H1 (cell line): Measurements from ENCODE around the gene FRMD4A. TPM values are rescaled to one million over a fixed set of nuclear protein-coding genes. Genes with fewer than 3 reads are reported as not detected.

Experiments
- CTCF ChIA-PET: fragments of 300-600 bp; sonication (Branson Sonifier 250); formaldehyde crosslinking; loops from one replicate; lab custom pipeline; 2021; ENCODE audit not compliant: partially characterized antibody; lab: Charles Lee
- POLR2A ChIA-PET: fragments of 300-600 bp; sonication (Branson Sonifier 250); formaldehyde crosslinking; loops from one replicate; lab custom pipeline; 2021; ENCODE audit warnings: inconsistent platforms; ENCODE audit not compliant: partially characterized antibody; lab: Charles Lee
- DNase-seq, 2 experiments: peaks; one replicate each; pipeline versions ENCODE4 v3.0.0 to v3.0.0-alpha.2; 2010 to 2022; ENCODE audit warnings: low spot score in 2 of 2, low read depth in 1 of 2, mixed read lengths in 1 of 2
- FAIRE-seq: peaks from 2 replicates; lab custom pipeline; 2011; peaks lifted over from hg19 to GRCh38; lab: Jason Lieb, UNC
- H2AFZ ChIP-seq: 2 replicates; pipeline ENCODE4 v1.8.1; 2012; ENCODE audit warnings: low read length, inconsistent platforms
- H2AK5ac ChIP-seq: 2 replicates; pipeline ENCODE4 v1.6.1; 2013; ENCODE audit warnings: low read depth, low read length
- H2BK120ac ChIP-seq: replicated peaks from 2 replicates; pipeline ENCODE3; 2013; ENCODE audit warnings: low read depth, low read length, inconsistent platforms
- H2BK12ac ChIP-seq: 2 replicates; pipeline ENCODE4 v1.6.1; 2013; ENCODE audit warnings: low read depth, low read length
- H2BK15ac ChIP-seq: 2 replicates; pipeline ENCODE4 v1.6.1; 2013; ENCODE audit warnings: low read length
- H2BK20ac ChIP-seq: 2 replicates; pipeline ENCODE4 v1.6.1; 2013; ENCODE audit warnings: low read length
- H2BK5ac ChIP-seq: 2 replicates; pipeline ENCODE4 v1.6.1; 2013; ENCODE audit warnings: low read depth, low read length
- H3K14ac ChIP-seq: 2 replicates; pipeline ENCODE4 v1.6.1; 2013; ENCODE audit warnings: inconsistent platforms; ENCODE audit not compliant: insufficient read length
- H3K18ac ChIP-seq: 2 replicates; pipeline ENCODE4 v1.6.1; 2013; ENCODE audit warnings: low read length; ENCODE audit errors: extremely low read depth
- H3K23ac ChIP-seq: 2 replicates; pipeline ENCODE4 v1.6.1; 2013; ENCODE audit warnings: inconsistent platforms; ENCODE audit not compliant: insufficient read length
- H3K23me2 ChIP-seq: 2 replicates; pipeline ENCODE4 v1.6.1; 2013; ENCODE audit warnings: low read depth, low read length
- H3K27ac ChIP-seq: 2 replicates; pipeline ENCODE4 v1.6.1; 2011; ENCODE audit warnings: low read depth, low read length, inconsistent platforms
- H3K27me3 ChIP-seq, 4 experiments: replicated peaks in 1 of 4; 1 replicate in 1 of 4; 2 replicates in 3 of 4; pipeline versions ENCODE4 v1.6.1 to v1.8.1; 2011 to 2013; ENCODE audit warnings: low read length in 3 of 4, mild to moderate bottlenecking in 3 of 4, inconsistent platforms in 2 of 4, mixed read lengths in 2 of 4, moderate library complexity in 1 of 4; ENCODE audit not compliant: control insufficient read depth in 3 of 4, insufficient read depth in 3 of 4; ENCODE audit errors: extremely low read depth in 1 of 4
- H3K36me3 ChIP-seq, 4 experiments: 2 replicates each; pipeline versions ENCODE4 v1.6.1 to v1.8.1; 2011 to 2013; ENCODE audit warnings: mild to moderate bottlenecking in 4 of 4, low read length in 3 of 4, moderate library complexity in 2 of 4, control low read depth in 1 of 4, inconsistent platforms in 1 of 4; ENCODE audit not compliant: insufficient read depth in 4 of 4, control insufficient read depth in 2 of 4
- H3K4ac ChIP-seq: replicated peaks from 2 replicates; pipeline ENCODE3; 2013; ENCODE audit warnings: low read length, low read depth, mixed read lengths, inconsistent platforms; ENCODE audit not compliant: insufficient read length
- H3K4me1 ChIP-seq, 4 experiments: replicated peaks in 1 of 4; 1 replicate in 1 of 4; 2 replicates in 3 of 4; pipeline versions ENCODE4 v1.6.1 to v1.8.1; 2011 to 2013; ENCODE audit warnings: low read length in 3 of 4, inconsistent platforms in 2 of 4, mixed read lengths in 1 of 4; ENCODE audit not compliant: insufficient read depth in 4 of 4, control insufficient read depth in 3 of 4
- H3K4me2 ChIP-seq, 2 experiments: 2 replicates each; pipeline versions ENCODE4 v1.6.1 to v1.8.1; 2011 to 2013; ENCODE audit warnings: low read depth in 2 of 2, low read length in 2 of 2, control low read depth in 1 of 2, inconsistent platforms in 1 of 2, mild to moderate bottlenecking in 1 of 2; ENCODE audit not compliant: insufficient read depth in 1 of 2
- H3K4me3 ChIP-seq, 4 experiments: fragments of 200-600, 300-600 bp in 1 of 4; sonication (generic), shearing (Covaris generic), sonication (Bioruptor Twin) in 1 of 4; 2 replicates each; pipeline versions ENCODE4 v1.5.1 to v1.8.1; 2011 to 2016; ENCODE audit warnings: low read length in 4 of 4, low read depth in 3 of 4, control low read depth in 2 of 4, inconsistent platforms in 2 of 4, mild to moderate bottlenecking in 2 of 4, mixed read lengths in 1 of 4, moderate library complexity in 1 of 4; ENCODE audit not compliant: insufficient read depth in 2 of 4; ENCODE audit errors: extremely low read depth in 1 of 4
- H3K56ac ChIP-seq: replicated peaks from 2 replicates; pipeline ENCODE3; 2013; ENCODE audit warnings: low read depth, mild to moderate bottlenecking, mixed read lengths, low read length, inconsistent platforms; ENCODE audit not compliant: insufficient read length
- H3K79me1 ChIP-seq: 2 replicates; pipeline ENCODE4 v1.6.1; 2013; ENCODE audit warnings: low read depth, low read length, control low read depth
- H3K79me2 ChIP-seq, 2 experiments: 2 replicates each; pipeline versions ENCODE4 v1.6.1 to v1.8.1; 2012 to 2013; ENCODE audit warnings: low read length in 2 of 2, mild to moderate bottlenecking in 2 of 2, inconsistent platforms in 1 of 2; ENCODE audit not compliant: insufficient read depth in 2 of 2, control insufficient read depth in 1 of 2
- H3K9ac ChIP-seq, 4 experiments: replicated peaks in 1 of 4; 1 replicate in 1 of 4; 2 replicates in 3 of 4; pipeline versions ENCODE4 v1.6.1 to v1.8.1; 2011 to 2013; ENCODE audit warnings: low read depth in 3 of 4, low read length in 3 of 4, control low read depth in 2 of 4, mild to moderate bottlenecking in 2 of 4, moderate library complexity in 2 of 4, inconsistent platforms in 1 of 4; ENCODE audit errors: extremely low read depth in 1 of 4
- H3K9me3 ChIP-seq, 2 experiments: 2 replicates each; pipeline versions ENCODE4 v1.6.1 to v1.8.1; 2012 to 2013; ENCODE audit warnings: mild to moderate bottlenecking in 2 of 2, moderate library complexity in 2 of 2, control low read depth in 1 of 2, inconsistent platforms in 1 of 2, low read depth in 1 of 2, low read length in 1 of 2, mixed read lengths in 1 of 2; ENCODE audit not compliant: insufficient read depth in 2 of 2
- H4K20me1 ChIP-seq, 2 experiments: replicated peaks in 1 of 2; 2 replicates each; pipeline versions ENCODE3 to v1.8.1; 2011 to 2013; ENCODE audit warnings: inconsistent platforms in 2 of 2, low read length in 2 of 2, mild to moderate bottlenecking in 1 of 2; ENCODE audit not compliant: insufficient read depth in 2 of 2, control insufficient read depth in 1 of 2
- H4K5ac ChIP-seq: 2 replicates; pipeline ENCODE4 v1.6.1; 2013; ENCODE audit warnings: low read length, low read depth, mixed read lengths, inconsistent platforms; ENCODE audit not compliant: insufficient read length
- H4K8ac ChIP-seq: 2 replicates; pipeline ENCODE4 v1.8.0; 2013; ENCODE audit warnings: mild to moderate bottlenecking, moderate library complexity, low read length, inconsistent platforms; ENCODE audit not compliant: insufficient read depth; ENCODE audit errors: extremely low read depth
- H4K91ac ChIP-seq: replicated peaks from 2 replicates; pipeline ENCODE3; 2013; ENCODE audit warnings: low read length, mixed read lengths, inconsistent platforms; ENCODE audit not compliant: insufficient read length
- CHD2 ChIP-seq: IDR thresholded peaks from 2 replicates; pipeline ENCODE4 v1.6.1; 2012; ENCODE audit warnings: low read length, improper control_type of control experiment
- GABPA ChIP-seq: IDR thresholded peaks from 2 replicates; pipeline ENCODE4 v1.6.1; 2011; ENCODE audit warnings: mild to moderate bottlenecking, low read length, moderate library complexity, borderline replicate concordance; ENCODE audit not compliant: insufficient read depth
- KDM1A ChIP-seq: fragments of 200-600, 300-600 bp; sonication (generic); IDR thresholded peaks from 2 replicates; pipeline ENCODE4 v1.7.1; 2016; ENCODE audit warnings: mild to moderate bottlenecking, low read length, borderline replicate concordance
- NRF1 ChIP-seq: IDR thresholded peaks from 2 replicates; pipeline ENCODE4 v1.6.1; 2011; ENCODE audit warnings: mild to moderate bottlenecking, low read depth, low read length, improper control_type of control experiment
- WGBS, 2 experiments: shearing (Covaris generic) in 1 of 2; methylation state at CpG; one replicate each; pipeline versions ENCODE4 v1.1.6 to v1.1.7; 2013 to 2015; ENCODE audit warnings: low lambda C conversion rate in 2 of 2, mixed read lengths in 2 of 2, inconsistent platforms in 1 of 2, low coverage in 1 of 2, missing lambda C conversion rate in 1 of 2; ENCODE audit not compliant: insufficient replicate concordance in 2 of 2, insufficient coverage in 1 of 2, insufficient read length in 1 of 2; ENCODE audit errors: extremely low coverage in 1 of 2, missing lambda C conversion rate in 1 of 2; 5-methylcytosine and 5-hydroxymethylcytosine counted together
- polyA plus RNA-seq, 7 experiments: library from polyadenylated mRNA; depleted of rRNA in 3 of 7; stranded (reverse) in 5 of 7; unstranded in 2 of 7; fragments of >200 nt in 5 of 7; fragments of 200-250 nt in 2 of 7; gene quantifications; 1 replicate in 5 of 7; 2 replicates in 1 of 7; 4 replicates in 1 of 7; pipeline versions ENCODE4 v1.2.1 to v1.2.3, GENCODE V29; 2011 to 2013; ENCODE audit warnings: missing spikeins in 2 of 7, mixed read lengths in 2 of 7
- total RNA-seq: library from RNA; stranded (reverse); fragmentation: NEBNext Ultra II Directional; extraction: Animal tissue kit (Norgen Biotek cat#: 25700); gene quantifications from 2 replicates; pipeline ENCODE4 v1.2.1, GENCODE V29; 2021
- TF ChIP-seq, protein P1 (sequence below): IDR thresholded peaks from 2 replicates; pipeline ENCODE4 v1.6.1; 2012; ENCODE audit warnings: low read length, inconsistent platforms

Gene FRMD4A
- total and polyA plus RNA-seq, 2 of the 8 experiments (the other 6 are each of a cell fraction or from before 2014, with no cell fraction given) = 38.6 to 39.6 TPM

DNA sequence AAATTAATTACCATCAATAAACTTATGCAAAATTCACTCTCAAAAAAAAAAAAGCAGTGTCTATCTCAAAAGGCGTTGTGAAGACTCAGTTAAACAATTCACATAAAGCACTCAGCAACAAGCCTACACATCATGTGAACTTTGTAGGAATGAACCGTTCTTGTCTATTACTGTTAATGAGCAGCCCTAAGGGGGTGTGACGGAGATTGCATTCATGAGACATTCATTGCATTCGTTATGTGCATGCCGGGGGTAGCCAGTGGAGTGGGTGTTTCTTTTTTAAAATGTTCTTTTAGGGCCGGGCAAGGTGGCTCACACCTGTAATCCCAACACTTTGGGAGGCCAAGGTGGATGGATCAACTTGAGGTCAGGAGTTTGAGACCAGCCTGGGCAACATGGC is 551.0 kb downstream of the FRMD4A start:
- TF ChIP-seq KDM1A (no peak), CHD2 (no peak), GABPA (no peak), NRF1 (no peak)
- TF ChIP-seq, protein P1, sequence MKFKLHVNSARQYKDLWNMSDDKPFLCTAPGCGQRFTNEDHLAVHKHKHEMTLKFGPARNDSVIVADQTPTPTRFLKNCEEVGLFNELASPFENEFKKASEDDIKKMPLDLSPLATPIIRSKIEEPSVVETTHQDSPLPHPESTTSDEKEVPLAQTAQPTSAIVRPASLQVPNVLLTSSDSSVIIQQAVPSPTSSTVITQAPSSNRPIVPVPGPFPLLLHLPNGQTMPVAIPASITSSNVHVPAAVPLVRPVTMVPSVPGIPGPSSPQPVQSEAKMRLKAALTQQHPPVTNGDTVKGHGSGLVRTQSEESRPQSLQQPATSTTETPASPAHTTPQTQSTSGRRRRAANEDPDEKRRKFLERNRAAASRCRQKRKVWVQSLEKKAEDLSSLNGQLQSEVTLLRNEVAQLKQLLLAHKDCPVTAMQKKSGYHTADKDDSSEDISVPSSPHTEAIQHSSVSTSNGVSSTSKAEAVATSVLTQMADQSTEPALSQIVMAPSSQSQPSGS = no peak
- Histone ChIP-seq H4K8ac (no peak overlapping the region), H2BK15ac (no peak overlapping the region), H4K91ac (no peak overlapping the region), H3K4me1 (no peaks in the 10 kb centered on the region), H3K56ac (no peak overlapping the region), H2AFZ (no peak overlapping the region), H3K79me1 (no peaks in the 10 kb centered on the region), H2BK20ac (no peak overlapping the region), H3K27me3 (no peaks in the 10 kb centered on the region), H4K20me1 (no peaks in the 10 kb centered on the region), H2BK120ac (no peak overlapping the region), H3K27ac (no peak overlapping the region), H2AK5ac (no peak overlapping the region), H2BK5ac (no peak overlapping the region), H3K79me2 (no peaks in the 10 kb centered on the region), H3K9ac (no peak overlapping the region), H2BK12ac (no peak overlapping the region), H3K4me2 (no peak overlapping the region), H3K4ac (no peak overlapping the region), H3K14ac (no peak overlapping the region), H3K36me3 (peaks cover 0 to 3% (median 0%) of the 10 kb centered on the region in 4 experiments; a peak in 2 of 8 replicates), H3K4me3 (no peak overlapping the region), H3K23ac (no peak overlapping the region), H3K9me3 (no peaks in the 10 kb centered on the region), H3K18ac (no peak overlapping the region), H4K5ac (no peak overlapping the region), H3K23me2 (no peaks in the 10 kb centered on the region)
- no peak for DNase-seq
- ChIA-PET CTCF (interaction anchor here (0.6 to 1.2 kb wide), 3 partner anchors 9 to 186 kb away, joined by 3 to 9 read pairs (median 4); no protein-coding TSS in a partner anchor), POLR2A (no interaction called here)
- no peak for FAIRE-seq
- WGBS, 2 experiments = 63% methylated on average over 6 of the region's 6 CpGs; no CpG with 5 or more reads in 1 of the 2 experiments
